ENCODE results near the gene TBR1.

The TBR1 gene

GRCh38 chr2:161415987-161416707 is at the start of gene TBR1:
TBR1 (plus strand) TSS chr2:161416297; CDS start chr2:161416411, 114 bp downstream.
- DNase-seq, result peak; percentile 24 to 35

GRCh38 chr2:161367675-161368074 is 48.4 kb upstream of the TBR1 start:
- no peak for DNase-seq

- DNase-seq, result no peak
These were observed 46.8 kb upstream of the TBR1 start for GRCh38 chr2:161369311-161369710.

- no peak for DNase-seq
These were observed 45.1 kb upstream of the TBR1 start for GRCh38 chr2:161370981-161371380.

GRCh38 chr2:161371869-161372268 is 44.2 kb upstream of the TBR1 start:
- no peak for DNase-seq

DNA sequence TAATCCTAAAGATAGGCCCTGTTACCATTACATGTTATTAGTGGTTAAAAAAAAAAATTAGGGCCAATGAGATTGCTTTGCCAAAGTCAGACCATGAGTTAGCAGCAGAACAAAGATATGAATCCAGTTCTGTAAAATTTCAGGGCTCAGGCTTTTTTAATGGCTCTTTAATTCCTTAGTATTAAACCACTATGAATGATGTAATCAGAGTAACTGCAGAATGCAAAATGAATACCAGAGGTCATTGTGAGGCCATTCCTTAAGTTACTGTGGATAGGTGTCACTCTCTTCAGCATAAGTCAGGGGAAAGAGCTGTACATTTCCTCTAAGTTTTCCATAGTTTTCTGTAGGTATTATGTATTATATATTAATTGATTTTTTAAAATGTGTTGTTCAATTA is 42.2 kb upstream of the TBR1 start:
- no peak for DNase-seq

- DNase-seq, result no peak
These were observed 41.7 kb upstream of the TBR1 start for GRCh38 chr2:161374446-161374845.

GRCh38 chr2:161379740-161380139 is 36.4 kb upstream of the TBR1 start:
- DNase-seq, result no peak

DNA sequence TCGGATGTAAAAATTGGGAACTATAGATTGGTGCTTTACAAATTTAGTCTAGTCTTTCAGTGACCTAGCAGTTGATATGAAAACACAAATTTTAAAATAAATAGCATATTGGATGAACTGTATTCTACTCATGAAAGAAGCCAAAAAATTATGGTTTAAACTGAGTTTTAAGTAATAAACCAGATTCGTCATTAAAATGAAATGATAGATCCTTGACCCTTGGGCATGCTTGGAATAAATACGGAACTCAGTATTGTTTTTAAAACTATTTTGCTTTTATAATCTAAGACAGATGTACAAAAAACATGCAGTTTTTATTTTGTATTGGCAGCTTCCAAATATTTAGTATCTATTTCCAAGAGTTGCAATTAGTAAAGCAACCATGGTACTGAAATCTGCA is 34.6 kb upstream of the TBR1 start:
- DNase-seq, result no peak

- no peak for DNase-seq
These were observed 33.4 kb upstream of the TBR1 start for GRCh38 chr2:161382747-161383146.

DNA sequence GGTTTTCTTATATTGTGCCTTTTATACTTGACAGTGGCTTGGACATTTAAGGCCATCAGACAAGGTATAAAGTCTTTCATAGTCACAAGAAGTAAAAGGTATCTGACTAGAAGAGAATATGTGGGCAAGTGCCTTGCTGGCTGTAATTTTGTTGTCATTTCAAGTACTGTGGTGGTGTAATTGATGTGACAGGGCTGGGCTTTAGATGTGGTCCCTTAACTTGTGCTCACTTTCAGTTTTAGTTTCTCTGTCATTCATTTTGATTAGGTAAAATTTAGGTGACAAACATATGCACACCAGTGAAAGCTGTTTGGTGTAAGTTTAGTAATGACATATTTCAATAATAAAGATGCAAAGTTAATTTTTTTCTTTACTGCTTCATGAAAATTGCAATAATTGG is 31.2 kb upstream of the TBR1 start:
- DNase-seq, result no peak

DNA sequence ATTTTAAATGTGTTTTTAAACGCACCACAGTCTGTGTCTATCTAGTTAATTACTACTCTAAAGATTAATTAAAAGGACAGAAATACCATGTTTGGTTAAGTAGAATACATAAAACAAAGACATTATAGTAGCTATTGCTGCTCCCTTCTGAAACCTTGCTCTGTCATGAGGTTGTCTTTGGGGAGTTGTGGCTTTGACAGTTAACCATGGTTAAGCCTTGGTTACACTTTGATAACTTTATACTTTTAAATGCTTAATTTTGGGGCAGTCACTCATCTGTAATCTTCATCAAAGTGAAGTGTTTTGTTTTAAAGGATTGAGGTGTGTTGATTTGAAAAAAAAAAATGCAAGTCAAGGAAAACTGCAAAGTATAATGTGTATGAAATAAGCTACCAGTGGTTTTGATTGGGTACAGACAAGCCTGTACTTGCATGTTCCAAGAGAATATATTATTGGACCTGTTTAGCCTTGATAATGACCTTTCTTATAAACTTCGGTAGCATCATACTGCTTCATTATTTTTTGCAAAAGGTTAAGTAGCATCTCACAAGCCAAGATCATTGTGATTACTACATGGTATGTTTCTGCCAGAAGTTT is 29.8 kb upstream of the TBR1 start:
- no peak for DNase-seq

- no peak for DNase-seq
These were observed 27.8 kb upstream of the TBR1 start for GRCh38 chr2:161388146-161388779.

GRCh38 chr2:161391737-161392506 is 24.2 kb upstream of the TBR1 start:
- no peak for DNase-seq

GRCh38 chr2:161400076-161400475 is 16.0 kb upstream of the TBR1 start:
- no peak for DNase-seq

DNA sequence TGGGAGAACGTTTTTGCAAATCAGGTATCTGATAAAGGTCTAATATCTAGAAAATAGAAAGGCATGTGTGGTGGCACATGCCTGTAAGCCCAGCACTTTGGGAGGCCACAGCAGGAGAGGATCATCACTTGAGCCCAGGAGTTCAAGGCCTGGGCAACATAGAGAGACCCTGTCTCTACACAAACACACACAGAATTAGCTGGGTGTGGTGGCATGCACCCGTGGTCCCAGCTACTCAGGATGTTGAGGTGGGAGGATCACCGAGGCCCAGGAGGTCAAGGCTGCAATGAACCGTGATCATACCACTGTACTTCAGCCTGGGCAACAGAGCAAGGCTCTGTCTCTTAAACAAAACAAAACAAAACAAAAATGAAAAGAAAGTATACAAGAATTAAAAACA is 13.8 kb upstream of the TBR1 start:
- DNase-seq, result no peak

- DNase-seq, result no peak
These were observed 9.8 kb upstream of the TBR1 start for GRCh38 chr2:161406316-161406715.

DNA sequence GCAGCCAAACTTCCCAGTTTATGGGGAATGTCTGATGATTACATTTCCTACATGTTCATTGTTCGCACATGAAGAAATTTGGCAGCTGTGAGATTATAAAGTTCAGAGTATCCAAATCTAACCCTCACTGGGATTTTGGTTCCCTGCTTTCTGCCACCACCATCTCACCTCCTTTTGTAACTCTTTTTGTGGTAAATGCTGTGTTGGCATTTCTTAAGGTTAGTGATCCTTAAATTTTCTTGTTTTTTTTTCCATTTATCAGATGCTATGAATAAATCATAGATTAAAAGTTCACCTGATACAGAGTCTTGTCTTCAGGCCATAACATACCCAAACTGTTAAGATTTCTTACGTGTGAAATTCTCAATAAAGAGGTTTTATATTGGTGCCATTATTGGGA is 8.5 kb upstream of the TBR1 start:
- DNase-seq, result no peak

GRCh38 chr2:161409308-161409907 is 6.7 kb upstream of the TBR1 start:
- no peak for DNase-seq

GRCh38 chr2:161412346-161412745 is 3.8 kb upstream of the TBR1 start:
- no peak for DNase-seq

GRCh38 chr2:161414042-161415033 is 1.8 kb upstream of the TBR1 start:
- peak; percentile 28 to 45 for DNase-seq

All from activated T-cell treated with anti-CD3 and anti-CD28 coated beads, Interleukin-2, amount 50 U/mL, for 48 hours (primary cell).